GM12878 (cell line): Measurements from ENCODE around the gene RPL31. TPM values are rescaled to one million over a fixed set of nuclear protein-coding genes. Genes with fewer than 3 reads are reported as not detected.

Experiments
- ATAC-seq: fragments of 200-7000 bp; cut with Tn5 transposase; 3 replicates; pipeline ENCODE4 v1.9.1; 2020; ENCODE audit warnings: mild to moderate bottlenecking, moderate library complexity
- BruUV-seq: library from RNA; stranded (reverse); fragments of 400-500 nt; replicated peaks from 2 replicates; lab custom pipeline; 2021; lab: Mats Ljungman, UMichigan
- CTCF ChIA-PET: fragments of 300-600 bp; sonication (Branson Sonifier 250); formaldehyde crosslinking; extraction: SDS; loops from one replicate; lab custom pipeline; 2021; ENCODE audit warnings: inconsistent platforms; lab: Yijun Ruan, JAX
- POLR2A ChIA-PET: fragments of 350-600 bp; formaldehyde crosslinking; extraction: SDS; loops from one replicate; lab custom pipeline; 2021; ENCODE audit warnings: inconsistent platforms; lab: Charles Lee
- RAD21 ChIA-PET: fragments of 300-600 bp; sonication (Branson Sonifier 250); formaldehyde crosslinking; loops from one replicate; lab custom pipeline; 2023; ENCODE audit warnings: antibody characterized with exemption; ENCODE audit not compliant: unreplicated experiment; lab: Charles Lee
- SMC1A ChIA-PET: fragments of 300-600 bp; sonication (Branson Sonifier 250); formaldehyde crosslinking; loops from one replicate; lab custom pipeline; 2023; ENCODE audit not compliant: unreplicated experiment, uncharacterized antibody; lab: Charles Lee
- DNase-seq: peaks from one replicate; pipeline ENCODE4 v3.0.0-alpha.2; 2011; ENCODE audit warnings: low read depth, low spot score
- FAIRE-seq: peaks from 3 replicates; lab custom pipeline; 2011; peaks lifted over from hg19 to GRCh38; lab: Jason Lieb, UNC
- H2AFZ ChIP-seq: 2 replicates; pipeline ENCODE4 v1.6.0; 2011; ENCODE audit warnings: low read depth, low read length, control low read depth; ENCODE audit not compliant: control insufficient read depth
- H3K27ac ChIP-seq: 2 replicates; pipeline ENCODE4 v1.5.1; 2011; ENCODE audit warnings: control low read depth; ENCODE audit not compliant: control insufficient read depth, insufficient read depth
- H3K27me3 ChIP-seq, 2 experiments: replicated peaks in 1 of 2; 2 replicates each; pipeline versions ENCODE4 v1.6.0 to v1.6.1; 2011; ENCODE audit warnings: low read length in 1 of 2; ENCODE audit not compliant: control insufficient read depth in 2 of 2, insufficient read depth in 2 of 2
- H3K36me3 ChIP-seq, 2 experiments: 2 replicates each; pipeline ENCODE4 v1.5.1; 2011; ENCODE audit warnings: low read length in 1 of 2; ENCODE audit not compliant: control insufficient read depth in 2 of 2, insufficient read depth in 2 of 2
- H3K4me1 ChIP-seq: 2 replicates; pipeline ENCODE4 v1.6.1; 2011; ENCODE audit warnings: mild to moderate bottlenecking, low read length, moderate library complexity, mixed read lengths; ENCODE audit not compliant: control insufficient read depth, insufficient read depth
- H3K4me2 ChIP-seq: 2 replicates; pipeline ENCODE4 v1.6.0; 2011; ENCODE audit warnings: control low read depth; ENCODE audit not compliant: control insufficient read depth, insufficient read depth
- H3K4me3 ChIP-seq: fragments of 200-600 bp; sonication (generic); 2 replicates; pipeline ENCODE4 v1.5.1; 2016
- H3K79me2 ChIP-seq: 2 replicates; pipeline ENCODE4 v1.6.0; 2011; ENCODE audit warnings: low read length; ENCODE audit not compliant: control insufficient read depth, insufficient read depth
- H3K9ac ChIP-seq: 2 replicates; pipeline ENCODE4 v1.8.0; 2011; ENCODE audit warnings: low read length, control low read depth, mixed read lengths; ENCODE audit not compliant: control insufficient read depth, insufficient read depth
- H3K9me3 ChIP-seq: replicated peaks from 3 replicates; pipeline ENCODE4 v1.5.1; 2011; ENCODE audit warnings: mild to moderate bottlenecking, low read length; ENCODE audit not compliant: control insufficient read depth, insufficient read depth
- H4K20me1 ChIP-seq: 2 replicates; pipeline ENCODE4 v1.6.0; 2011; ENCODE audit not compliant: control insufficient read depth, insufficient read depth
- ATF7 ChIP-seq: fragments of 450-650 bp; IDR thresholded peaks from 2 replicates; pipeline ENCODE4 v1.6.1; 2016; ENCODE audit warnings: low read depth, mild to moderate bottlenecking
- CBFB ChIP-seq: IDR thresholded peaks from 2 replicates; pipeline ENCODE4 v1.6.1; 2016; ENCODE audit warnings: antibody characterized with exemption, low read depth
- CTCF ChIP-seq, 3 experiments: IDR thresholded peaks in 2 of 3; conservative IDR thresholded peaks in 1 of 3; 2 replicates each; pipeline ENCODE4 v1.5.1; 2011; ENCODE audit warnings: low read depth in 3 of 3, low read length in 3 of 3, mild to moderate bottlenecking in 3 of 3, control low read depth in 2 of 3, moderate library complexity in 2 of 3, inconsistent platforms in 1 of 3, mixed read lengths in 1 of 3; ENCODE audit not compliant: control insufficient read depth in 2 of 3, insufficient read depth in 1 of 3; ENCODE audit errors: extremely low read depth in 1 of 3
- E4F1 ChIP-seq: fragments of 450-650 bp; IDR thresholded peaks from 2 replicates; pipeline ENCODE4 v1.6.1; 2018; ENCODE audit warnings: borderline replicate concordance, mild to moderate bottlenecking; ENCODE audit not compliant: partially characterized antibody
- FOXM1 ChIP-seq: IDR thresholded peaks from 2 replicates; pipeline ENCODE4 v1.6.1; 2012; ENCODE audit warnings: low read depth, mild to moderate bottlenecking, inconsistent platforms, low read length, moderate library complexity
- HDAC6 ChIP-seq: fragments of 200-600 bp; sonication (generic); IDR thresholded peaks from one replicate; pipeline ENCODE4 v1.8.0; 2017; ENCODE audit warnings: antibody characterized with exemption; ENCODE audit not compliant: unreplicated experiment
- HDGF ChIP-seq: fragments of 450-650 bp; IDR thresholded peaks from 2 replicates; pipeline ENCODE4 v1.6.1; 2016; ENCODE audit warnings: antibody characterized with exemption
- IRF4 ChIP-seq: IDR thresholded peaks from 2 replicates; pipeline ENCODE4 v1.6.1; 2011; ENCODE audit warnings: low read depth, low read length
- MYC ChIP-seq: IDR thresholded peaks from 2 replicates; pipeline ENCODE4 v1.6.1; 2011; ENCODE audit warnings: mild to moderate bottlenecking, low read length, moderate library complexity, inconsistent platforms; ENCODE audit not compliant: insufficient read depth, insufficient replicate concordance, insufficient read length, severe bottlenecking
- NBN ChIP-seq: fragments of 450-650 bp; IDR thresholded peaks from 2 replicates; pipeline ENCODE4 v1.6.1; 2016
- NFYB ChIP-seq: IDR thresholded peaks from 2 replicates; pipeline ENCODE4 v1.6.1; 2011; ENCODE audit warnings: low read depth, mild to moderate bottlenecking, low read length, improper control_type of control experiment, moderate library complexity; ENCODE audit not compliant: insufficient read depth
- PBX3 ChIP-seq: IDR thresholded peaks from 2 replicates; pipeline ENCODE4 v1.6.1; 2011; ENCODE audit warnings: mild to moderate bottlenecking, low read depth, low read length, moderate library complexity; ENCODE audit not compliant: insufficient replicate concordance
- RAD21 ChIP-seq: IDR thresholded peaks from 2 replicates; pipeline ENCODE4 v1.6.1; 2011; ENCODE audit warnings: mild to moderate bottlenecking, low read depth, low read length, moderate library complexity; ENCODE audit not compliant: insufficient read depth
- SMC3 ChIP-seq: IDR thresholded peaks from 2 replicates; pipeline ENCODE4 v1.6.1; 2011; ENCODE audit warnings: low read length, improper control_type of control experiment, borderline replicate concordance
- SRF ChIP-seq, 2 experiments: IDR thresholded peaks; 2 replicates each; pipeline ENCODE4 v1.6.1; 2011; ENCODE audit warnings: low read depth in 2 of 2, low read length in 2 of 2, mild to moderate bottlenecking in 1 of 2, moderate library complexity in 1 of 2
- TCF12 ChIP-seq: IDR thresholded peaks from 2 replicates; pipeline ENCODE4 v1.6.1; 2011; ENCODE audit warnings: low read depth, mild to moderate bottlenecking, low read length
- YBX1 ChIP-seq: fragments of 450-650 bp; IDR thresholded peaks from 2 replicates; pipeline ENCODE4 v1.6.1; 2016; ENCODE audit warnings: antibody characterized with exemption
- YY1 ChIP-seq: IDR thresholded peaks from 2 replicates; pipeline ENCODE4 v1.6.1; 2011; ENCODE audit warnings: low read depth, mild to moderate bottlenecking, low read length
- WGBS: methylation state at CpG from one replicate; pipeline ENCODE4 v1.1.6; 2016; ENCODE audit warnings: low lambda C conversion rate; ENCODE audit not compliant: insufficient replicate concordance, insufficient coverage; ENCODE audit errors: missing lambda C conversion rate; 5-methylcytosine and 5-hydroxymethylcytosine counted together
- in situ Hi-C: fragments of 300-500 bp; cut with MboI; formaldehyde crosslinking; loops from 9 replicates; pipeline ENCODE4 v1.14.3; 2018; ENCODE audit warnings: mixed read lengths
- intact Hi-C: fragments of 100-400 bp; cut with micrococcal nuclease; formaldehyde crosslinking; loops from one replicate; pipeline ENCODE4 v1.14.2; 2022; ENCODE audit not compliant: unreplicated experiment
- polyA plus RNA-seq, 11 experiments: library from polyadenylated mRNA; depleted of rRNA in 4 of 11; unstranded in 6 of 11; stranded (reverse) in 5 of 11; fragments of >200 nt; fragmentation: Nextera tagmentation in 4 of 11; fragmentation: Illumina TruSeq in 1 of 11; extraction: Ambion mirVana in 4 of 11; extraction: Trizol in 1 of 11; gene quantifications; 1 replicate in 1 of 11; 2 replicates in 10 of 11; pipeline versions ENCODE4 v1.2.1 to v1.2.3, GENCODE V29; 2011 to 2016; ENCODE audit warnings: inconsistent platforms in 2 of 11, missing spikeins in 2 of 11, low read depth in 1 of 11
- total RNA-seq, 4 experiments: library from RNA; depleted of rRNA in 3 of 4; stranded (reverse); fragments of >200 nt in 3 of 4; fragmentation: Illumina TruSeq in 1 of 4; extraction: Trizol in 1 of 4; gene quantifications; 2 replicates each; pipeline versions ENCODE4 v1.2.1 to v1.2.3, GENCODE V29; 2013 to 2021

The RPL31 gene
- total and polyA plus RNA-seq, 10 of the 15 experiments (the other 5 are each of a cell fraction or from before 2014, with no cell fraction given), result 1,643 to 8,551 (median 2,208) TPM

GRCh38 chr2:100984892-100985307 lies 17.2 kb upstream of the RPL31 start:
- H3K27me3 ChIP-seq, result no peaks in the 10 kb centered on the region; a peak in 1 of 4 replicates
- no peak overlapping the region for H3K9ac ChIP-seq
- no peaks in the 10 kb centered on the region for H3K4me1 ChIP-seq
- H3K9me3 ChIP-seq, result no peaks in the 10 kb centered on the region
- FAIRE-seq, result peak; percentile 96
- POLR2A ChIA-PET, result no interaction called here
- intact Hi-C loops, result loop anchor here (1.0 to 5.0 kb wide), 4 partner anchors 66 to 723 kb away; no protein-coding TSS in a partner anchor
- RAD21 ChIA-PET, result interaction anchor here (1.2 kb wide), 1 partner anchor 378 kb away, joined by 4 read pairs; no protein-coding TSS in a partner anchor
- H3K36me3 ChIP-seq, result no peaks in the 10 kb centered on the region
- ATAC-seq, result peak; percentile 93
- CTCF ChIA-PET, result interaction anchor here (0.9 to 6.5 kb wide), 5 partner anchors 61 to 722 kb away, joined by 3 to 73 read pairs (median 3); no protein-coding TSS in a partner anchor
- H3K79me2 ChIP-seq, result no peaks in the 10 kb centered on the region
- no TSS peak for BruUV-seq
- DNase-seq, result no peak
- no peaks in the 10 kb centered on the region for H4K20me1 ChIP-seq
- H3K27ac ChIP-seq, result no peak overlapping the region
- TF ChIP-seq HDGF (peak; percentile 73), SMC3 (peak; percentile 95), PBX3 (no peak), CTCF (IDR thresholded peaks at IDR 0.05 in 2 of 3, conservative IDR thresholded peaks at IDR 0.05 in 1 of 3; ENCODE audit: control insufficient read depth in 2 of 3, extremely low read depth in 1 of 3, insufficient read depth in 1 of 3, low read depth in 3 of 3, low read length in 3 of 3) (peak; percentile 85 to 91 (median 89)), ATF7 (peak; percentile 46; the same call in 1 of the 2 replicates), NBN (0 out of 2 replicates have a peak, but pooled peaks have one; percentile 43), NFYB (no peak), YBX1 (0 out of 2 replicates have a peak, but pooled peaks have one; percentile 64), HDAC6 (no peak), IRF4 (0 out of 2 replicates have a peak, but pooled peaks have one; percentile 26), CBFB (no peak), YY1 (peak; percentile 74; the same call in 1 of the 2 replicates), TCF12 (0 out of 2 replicates have a peak, but pooled peaks have one; percentile 31), RAD21 (peak; percentile 89), FOXM1 (0 out of 2 replicates have a peak, but pooled peaks have one; percentile 32), E4F1 (no peak), MYC (no peak), SRF (IDR thresholded peaks at IDR 0.05; ENCODE audit: low read depth in 2 of 2, low read length in 2 of 2) (no peak)
- no peak overlapping the region for H2AFZ ChIP-seq
- SMC1A ChIA-PET, result interaction anchor here (1.2 to 1.3 kb wide), 3 partner anchors 8 to 379 kb away, joined by 3 read pairs; no protein-coding TSS in a partner anchor
- no peak overlapping the region for H3K4me3 ChIP-seq
- in situ Hi-C loops, result loop anchor here (5.0 to 10.0 kb wide), 4 partner anchors 250 to 720 kb away; no protein-coding TSS in a partner anchor
- 27% methylated on average over 7 of the region's 7 CpGs for WGBS
- no peak overlapping the region for H3K4me2 ChIP-seq
